ENCODE data around the gene TMEM234.
A peak's percentile ranks its signal among the peaks of the same experiment; 100 is the strongest.

Gene TMEM234

GRCh38 chr1:32240140-32240951 lies 18.2 kb upstream of the TMEM234 start:
- peaks cover 11% of the 10 kb centered on the region for H3K4me1 Mint-ChIP-seq
- TF ChIP-seq CTCF (IDR thresholded peaks at IDR 0.05; ENCODE audit: unreplicated experiment in 3 of 3), result no peak
- no peaks in the 10 kb centered on the region for H3K27me3 Mint-ChIP-seq (ENCODE audit: low read depth)
- H3K36me3 Mint-ChIP-seq (ENCODE audit: low read depth), result peaks cover 6% of the 10 kb centered on the region
- peak overlapping the region; percentile 77 to 85 (median 85) for H3K27ac Mint-ChIP-seq
- no peaks in the 10 kb centered on the region for H3K9me3 Mint-ChIP-seq
- H3K4me3 Mint-ChIP-seq, result peak overlapping the region; percentile 92 to 93 (median 92)

- H3K27me3 Mint-ChIP-seq (ENCODE audit: low read depth), result no peaks in the 10 kb centered on the region
- peak overlapping the region; percentile 77 to 85 (median 85) for H3K27ac Mint-ChIP-seq
- peaks cover 6% of the 10 kb centered on the region for H3K36me3 Mint-ChIP-seq (ENCODE audit: low read depth)
- peak overlapping the region; percentile 92 to 93 (median 92) for H3K4me3 Mint-ChIP-seq
- TF ChIP-seq CTCF (IDR thresholded peaks at IDR 0.05; ENCODE audit: unreplicated experiment in 3 of 3), result no peak
- H3K9me3 Mint-ChIP-seq, result no peaks in the 10 kb centered on the region
- peaks cover 11% of the 10 kb centered on the region for H3K4me1 Mint-ChIP-seq
Measured at GRCh38 chr1:32239790-32240139, 17.6 kb upstream of the TMEM234 start.

- Mint-ChIP-seq H3K36me3 (ENCODE audit: low read depth) (peaks cover 6% of the 10 kb centered on the region), H3K4me3 (peak overlapping the region; percentile 92 to 93 (median 92)), H3K27ac (peak overlapping the region; percentile 28 to 85 (median 77)), H3K4me1 (peaks cover 11% of the 10 kb centered on the region), H3K27me3 (ENCODE audit: low read depth) (no peaks in the 10 kb centered on the region), H3K9me3 (no peaks in the 10 kb centered on the region)
- no peak for TF ChIP-seq CTCF (IDR thresholded peaks at IDR 0.05; ENCODE audit: unreplicated experiment in 3 of 3)
Measured at GRCh38 chr1:32239337-32239736, 17.2 kb upstream of the TMEM234 start.

- Mint-ChIP-seq H3K4me3 (no peak overlapping the region), H3K4me1 (no peaks in the 10 kb centered on the region), H3K27me3 (ENCODE audit: low read depth) (no peaks in the 10 kb centered on the region), H3K27ac (no peak overlapping the region), H3K9me3 (no peaks in the 10 kb centered on the region), H3K36me3 (ENCODE audit: low read depth) (peaks cover 16% of the 10 kb centered on the region)
- TF ChIP-seq CTCF (IDR thresholded peaks at IDR 0.05; ENCODE audit: unreplicated experiment in 3 of 3), result no peak
Measured at GRCh38 chr1:32234792-32235191, 12.6 kb upstream of the TMEM234 start.

GRCh38 chr1:32232558-32233304 lies 10.6 kb upstream of the TMEM234 start:
- Mint-ChIP-seq H3K27ac (no peak overlapping the region), H3K4me3 (no peak overlapping the region), H3K9me3 (no peaks in the 10 kb centered on the region), H3K27me3 (ENCODE audit: low read depth) (no peaks in the 10 kb centered on the region), H3K36me3 (ENCODE audit: low read depth) (peaks cover 31% of the 10 kb centered on the region), H3K4me1 (no peaks in the 10 kb centered on the region)
- no peak for TF ChIP-seq CTCF (IDR thresholded peaks at IDR 0.05; ENCODE audit: unreplicated experiment in 3 of 3)
